NK-92 (cell line): ENCODE data around the gene FCHSD2.
"Not testable (repeated sequence)": the region's sequence is repeated elsewhere in the genome, so short reads cannot be mapped to it uniquely, and the experiment has no call there.

Experiments
- DNase-seq: peaks from one replicate; lab custom pipeline; 2025; ENCODE audit not compliant: unreplicated experiment; lab: John Stamatoyannopoulos, UW

Gene FCHSD2

DNA sequence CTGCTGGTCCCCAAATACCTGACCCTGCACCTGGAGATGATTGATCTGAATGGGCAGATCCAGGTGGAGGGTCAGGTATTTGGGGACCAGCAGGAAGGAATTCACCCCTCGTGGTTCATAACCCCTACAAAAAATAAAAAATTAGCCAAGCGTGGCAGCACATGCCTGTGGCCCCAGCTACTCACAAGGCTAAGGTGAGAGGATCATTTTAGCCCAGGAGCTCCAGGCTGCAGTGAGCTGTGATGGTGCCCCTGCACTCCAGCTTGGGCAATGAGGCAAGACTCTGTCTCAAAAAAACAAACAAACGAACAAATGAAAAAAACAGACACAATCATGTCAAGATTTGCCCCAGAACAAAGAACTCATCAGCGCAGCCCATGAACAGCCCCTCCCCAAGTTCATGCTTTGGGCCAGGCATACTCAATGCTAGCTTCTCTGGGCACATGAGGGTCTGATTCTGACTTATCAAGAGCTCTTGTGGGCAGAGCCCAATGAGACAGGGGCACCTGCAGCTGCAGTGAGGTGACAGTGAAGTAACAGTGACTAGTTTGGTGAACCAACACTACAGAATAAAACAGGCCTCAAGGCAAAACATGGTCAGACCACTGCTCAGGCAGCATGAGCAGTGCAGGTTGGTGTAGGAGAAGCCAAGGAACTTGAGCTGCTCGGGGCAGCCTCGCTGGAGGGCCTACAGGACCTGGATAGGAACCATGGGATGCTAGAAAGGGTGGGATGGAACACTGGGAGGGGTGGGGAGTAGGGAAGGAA is 10.2 kb upstream of the FCHSD2 start:
- DNase-seq, result no peak

DNA sequence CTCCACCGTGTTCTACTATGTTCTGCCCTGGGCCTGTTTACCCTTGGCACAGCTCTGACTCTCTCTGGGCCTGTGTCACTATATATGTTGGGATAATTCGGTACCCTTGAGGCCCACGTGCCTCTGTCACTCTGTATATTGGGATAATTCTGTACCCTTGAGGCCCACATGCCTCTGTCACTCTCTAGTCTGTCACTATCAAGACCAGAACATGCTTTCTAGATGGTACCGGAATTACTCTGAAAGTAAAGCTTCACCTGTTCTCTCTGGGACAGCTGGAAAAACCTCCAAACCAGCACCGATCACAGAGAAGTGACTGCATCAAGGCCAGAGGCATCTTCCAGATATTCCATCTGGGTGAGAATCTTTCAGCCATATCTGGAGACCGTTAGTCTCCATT is 9.3 kb upstream of the FCHSD2 start:
- DNase-seq, result no peak

DNA sequence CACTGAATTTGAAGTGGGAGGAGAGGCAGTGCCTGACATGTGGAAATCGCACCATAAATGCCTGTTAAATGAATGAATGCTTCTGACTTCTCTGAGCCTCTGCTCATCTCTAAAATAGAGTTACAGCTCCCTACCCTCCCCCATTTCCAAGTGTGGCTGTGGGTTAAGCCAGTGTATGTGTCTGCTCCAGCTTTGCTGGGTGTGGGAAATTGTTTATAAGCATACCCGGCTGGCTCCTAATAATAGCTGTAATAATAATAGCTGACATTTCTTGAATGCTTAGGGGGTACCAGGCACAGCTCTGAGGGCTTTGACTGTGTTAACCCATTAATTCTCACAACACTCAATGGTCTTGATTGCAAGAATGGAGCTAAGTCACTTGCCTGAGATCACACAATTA is 7.0 kb upstream of the FCHSD2 start:
- no peak for DNase-seq

DNA sequence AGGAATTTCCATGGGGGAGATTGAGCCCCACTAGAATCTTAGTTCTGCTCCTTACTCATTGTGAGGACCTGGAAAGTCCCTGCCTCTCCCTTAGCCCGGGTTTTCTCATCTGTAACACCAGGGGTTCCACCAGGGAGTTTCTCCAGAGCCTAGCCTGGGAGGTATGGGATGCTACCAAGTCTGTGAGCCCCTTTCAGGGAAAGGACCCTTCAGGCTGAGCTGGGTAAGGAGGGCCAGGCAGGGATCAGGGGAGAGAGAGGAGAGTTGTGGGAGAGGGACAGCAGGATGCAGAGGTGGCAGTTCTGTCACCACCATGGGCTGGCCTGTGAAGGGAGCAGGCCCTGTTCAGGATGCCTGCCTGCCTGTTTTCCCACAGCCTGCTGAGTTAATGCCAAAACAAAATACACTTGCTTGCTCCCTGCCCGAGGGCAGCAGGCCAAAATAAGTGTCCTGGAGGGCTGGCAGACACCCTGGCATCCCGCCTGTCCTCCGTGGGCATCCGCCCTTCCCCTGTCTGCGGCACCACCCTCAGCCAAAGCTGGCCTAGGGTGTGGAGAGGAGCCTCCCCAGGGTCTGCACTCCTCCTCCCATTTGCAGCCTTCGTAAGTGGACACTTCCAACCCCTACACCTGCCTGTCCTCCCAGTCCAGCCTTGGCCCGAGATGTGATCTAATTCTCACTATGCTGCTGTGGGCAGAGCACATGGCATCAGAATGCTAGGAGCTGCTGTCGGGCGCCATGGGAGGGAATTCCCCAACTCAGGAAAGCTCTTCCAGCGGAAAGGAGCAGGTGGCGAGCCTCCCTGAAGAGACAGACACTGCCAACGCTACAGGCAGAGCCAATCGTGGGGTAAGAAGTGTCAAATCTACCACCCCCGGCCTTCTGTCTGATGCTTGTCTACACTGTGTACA is 5.9 kb upstream of the FCHSD2 start:
- no peak for DNase-seq

DNA sequence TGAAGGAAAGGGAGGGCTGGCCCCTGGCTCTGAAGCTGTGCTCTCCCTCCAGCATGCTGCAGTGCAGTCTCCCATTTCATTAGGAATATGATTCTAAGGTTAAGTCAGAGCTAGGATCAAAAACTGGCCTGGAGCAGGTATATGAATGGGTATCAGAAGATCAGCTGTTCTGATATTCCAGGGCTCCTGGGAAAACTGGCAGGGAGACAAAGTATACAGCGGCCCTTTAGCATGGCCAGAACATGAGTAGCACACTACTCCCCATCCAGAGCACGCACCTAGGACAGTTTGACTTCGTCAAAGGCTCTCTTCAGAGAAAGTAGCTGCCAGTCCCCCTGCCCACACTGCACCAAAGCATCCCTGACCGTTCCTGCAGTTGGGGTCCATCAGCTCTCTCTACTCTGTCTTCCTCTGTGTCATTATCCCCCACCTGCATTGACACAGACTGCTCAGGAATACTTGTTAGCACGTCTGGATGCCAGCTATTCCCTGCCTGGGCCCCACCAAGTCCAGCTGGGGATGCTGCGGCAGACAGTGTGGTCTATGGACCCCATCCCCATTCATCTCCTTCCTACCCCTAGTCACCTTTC is 4.0 kb upstream of the FCHSD2 start:
- no peak for DNase-seq

DNA sequence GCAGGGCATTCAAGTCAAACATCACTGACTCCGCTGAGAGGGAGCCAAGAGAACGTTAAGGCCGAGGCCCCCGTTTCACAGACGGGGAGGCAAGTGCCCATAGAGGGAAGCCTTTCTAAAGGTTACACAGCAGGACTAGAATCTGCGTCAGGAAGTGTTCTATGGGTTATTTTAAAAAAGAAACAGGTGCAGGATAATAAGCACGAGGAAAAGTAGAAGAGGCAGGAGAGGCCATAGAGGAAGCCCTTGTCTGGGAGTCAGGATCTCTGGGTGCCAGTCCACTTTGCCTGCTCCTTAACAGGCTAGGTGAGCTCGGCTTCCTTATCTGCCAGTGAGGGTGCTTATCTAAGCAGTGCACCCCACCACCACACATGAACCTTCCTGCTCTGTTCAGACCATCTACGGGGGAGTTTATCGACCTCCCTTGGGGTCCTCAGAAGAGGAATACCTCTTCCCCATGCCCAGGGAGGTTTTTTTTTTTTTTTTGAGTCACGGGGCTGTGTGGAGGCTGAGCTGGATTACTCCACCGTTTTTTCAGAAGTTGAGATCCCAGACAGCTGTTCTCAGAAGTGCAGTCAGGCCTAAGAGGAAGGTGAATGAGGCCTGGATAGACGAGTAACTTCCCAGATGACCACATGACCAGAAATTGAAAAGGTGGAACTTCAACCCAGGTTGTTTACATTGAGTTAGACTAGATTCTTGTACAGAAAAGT is 1.2 kb upstream of the FCHSD2 start:
- DNase-seq, result no peak

DNA sequence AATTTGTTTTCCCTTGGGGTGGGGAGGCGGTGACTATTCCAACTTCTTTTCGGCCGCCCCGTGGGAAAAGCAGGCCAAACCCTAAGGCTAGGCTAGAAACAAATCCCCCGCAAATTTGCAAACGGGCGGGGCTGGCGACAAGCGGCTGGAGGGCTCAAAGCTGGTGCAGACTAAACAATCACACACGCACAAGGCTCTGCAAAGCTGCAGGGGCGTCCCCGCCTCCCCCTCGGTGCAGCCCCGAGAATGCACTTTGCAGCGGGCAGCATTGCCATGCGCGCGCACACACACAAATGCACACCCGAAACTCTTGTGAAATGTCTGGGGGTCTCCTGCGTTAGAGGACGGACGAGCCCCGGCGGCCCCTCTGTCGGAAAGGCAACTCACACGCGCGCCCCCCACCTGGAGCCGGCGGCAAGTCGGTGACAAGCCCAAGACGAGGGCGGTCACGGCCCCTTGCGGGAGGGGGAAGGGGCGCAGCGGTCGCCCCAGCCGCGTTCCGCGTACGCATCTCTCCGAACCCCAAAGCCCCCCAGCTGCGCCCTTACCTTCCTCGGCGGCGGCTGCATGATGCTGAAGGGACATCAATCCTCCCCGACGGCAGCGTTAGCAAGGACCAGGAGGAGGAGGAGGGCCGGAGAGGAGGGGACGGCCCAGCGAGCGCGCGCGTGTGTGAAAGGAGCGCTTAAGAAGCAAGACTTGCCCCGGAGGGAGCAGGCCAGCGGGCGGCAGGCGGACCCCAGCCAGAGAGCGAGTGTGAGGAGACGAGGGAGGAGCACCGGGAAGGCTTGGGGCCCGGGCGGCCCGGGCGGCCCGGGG is 600 bp downstream of the FCHSD2 start:
- no peak for DNase-seq

DNA sequence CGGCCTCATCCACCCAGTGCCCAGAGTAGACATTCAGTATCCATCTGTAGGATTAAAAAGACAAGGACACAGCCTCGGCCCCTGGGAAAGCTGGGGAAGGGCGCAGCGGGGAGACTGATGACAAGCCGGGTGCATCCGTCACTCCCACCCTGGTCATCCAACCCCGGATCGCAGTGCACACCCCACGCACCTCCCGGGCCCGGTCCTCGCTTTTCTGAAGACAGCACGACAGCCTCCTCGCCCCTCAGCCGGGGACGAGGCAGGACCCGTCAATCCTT is 1.1 kb downstream of the FCHSD2 start:
- DNase-seq, result no peak

DNA sequence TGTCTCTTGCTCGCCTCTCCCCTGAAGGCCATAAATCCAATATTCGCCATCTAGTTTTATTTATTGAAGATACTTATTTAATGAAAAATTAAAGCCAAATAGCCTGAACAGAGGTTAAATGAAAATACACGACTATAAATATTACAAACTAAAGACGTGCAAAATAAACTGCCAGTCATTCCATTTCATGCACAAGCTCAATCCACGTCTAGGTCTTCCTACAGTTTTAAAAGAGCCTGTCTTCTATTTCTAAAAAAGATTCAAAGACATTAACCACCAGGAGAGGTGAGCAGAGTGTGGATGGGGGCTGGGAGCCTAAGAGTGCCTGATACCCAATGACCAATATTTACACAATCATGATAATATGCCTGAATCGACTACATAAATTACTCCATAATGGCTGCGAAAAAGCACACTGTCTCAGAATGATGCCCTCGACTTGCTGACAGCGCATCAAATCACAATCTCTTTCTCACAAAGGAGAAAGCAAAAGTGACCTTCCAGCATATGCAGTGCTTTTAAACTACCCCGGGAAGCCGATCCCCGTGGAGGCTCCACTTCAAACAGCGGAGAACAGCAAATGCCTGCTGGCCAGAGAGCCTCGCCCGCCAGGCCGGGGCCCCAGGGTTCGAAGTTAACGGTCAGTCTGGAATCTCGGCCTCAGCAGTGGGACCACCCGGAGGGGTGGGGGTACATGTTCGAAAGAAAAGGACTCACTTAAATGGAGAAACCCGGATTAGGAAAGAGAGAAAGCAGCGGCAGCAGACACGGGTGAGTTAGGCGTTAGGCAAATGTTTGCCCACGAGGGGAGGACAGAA is 1.7 kb downstream of the FCHSD2 start:
- no peak for DNase-seq

DNA sequence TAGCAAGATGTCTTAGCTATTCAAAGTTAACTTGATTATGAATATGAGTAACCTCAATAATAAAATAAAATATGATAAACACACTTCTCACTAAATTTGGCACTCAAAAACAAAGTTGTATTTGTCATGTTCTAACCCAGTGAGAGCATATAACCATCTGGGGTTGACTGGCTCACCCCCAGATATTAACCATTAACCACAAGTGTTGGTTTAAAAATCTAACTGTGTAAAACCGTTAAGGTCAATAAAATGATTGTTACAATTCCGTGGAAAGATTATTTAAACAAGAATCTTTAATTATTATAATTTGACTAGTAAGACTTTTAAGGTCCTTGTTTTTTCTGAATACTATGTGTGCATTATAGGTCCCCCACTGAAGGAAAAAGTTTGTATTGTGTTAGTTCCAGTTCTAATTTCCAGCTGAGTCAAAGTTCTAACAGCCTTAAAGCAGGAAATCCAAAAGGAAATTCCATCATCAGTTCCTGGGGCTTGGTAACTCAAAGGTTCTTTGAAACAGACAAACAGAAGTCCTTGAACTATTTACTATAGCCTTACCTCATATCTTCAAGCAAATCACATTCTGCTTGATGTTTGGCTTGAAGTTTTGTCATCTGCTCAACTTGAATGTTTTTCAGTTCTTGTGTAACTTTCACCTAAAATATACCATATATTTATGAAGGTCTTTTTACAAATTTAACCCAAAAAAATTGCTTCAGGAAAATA is 2.5 kb downstream of the FCHSD2 start:
- no peak for DNase-seq

DNA sequence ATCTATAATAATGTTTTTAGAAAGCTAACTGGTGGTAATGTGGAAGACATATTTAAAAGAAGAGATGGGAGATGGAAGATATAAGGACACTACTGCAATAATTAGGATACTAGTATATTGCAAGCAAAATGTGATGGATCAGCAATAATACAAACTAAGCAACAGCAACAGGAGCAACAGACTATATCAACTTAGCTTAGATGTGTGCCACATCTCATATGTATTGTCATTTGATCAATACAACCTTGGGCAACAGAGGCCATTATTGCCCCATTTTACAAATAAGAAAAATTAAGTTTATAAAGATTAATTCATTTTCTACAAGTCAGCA is 4.2 kb downstream of the FCHSD2 start:
- no peak for DNase-seq

DNA sequence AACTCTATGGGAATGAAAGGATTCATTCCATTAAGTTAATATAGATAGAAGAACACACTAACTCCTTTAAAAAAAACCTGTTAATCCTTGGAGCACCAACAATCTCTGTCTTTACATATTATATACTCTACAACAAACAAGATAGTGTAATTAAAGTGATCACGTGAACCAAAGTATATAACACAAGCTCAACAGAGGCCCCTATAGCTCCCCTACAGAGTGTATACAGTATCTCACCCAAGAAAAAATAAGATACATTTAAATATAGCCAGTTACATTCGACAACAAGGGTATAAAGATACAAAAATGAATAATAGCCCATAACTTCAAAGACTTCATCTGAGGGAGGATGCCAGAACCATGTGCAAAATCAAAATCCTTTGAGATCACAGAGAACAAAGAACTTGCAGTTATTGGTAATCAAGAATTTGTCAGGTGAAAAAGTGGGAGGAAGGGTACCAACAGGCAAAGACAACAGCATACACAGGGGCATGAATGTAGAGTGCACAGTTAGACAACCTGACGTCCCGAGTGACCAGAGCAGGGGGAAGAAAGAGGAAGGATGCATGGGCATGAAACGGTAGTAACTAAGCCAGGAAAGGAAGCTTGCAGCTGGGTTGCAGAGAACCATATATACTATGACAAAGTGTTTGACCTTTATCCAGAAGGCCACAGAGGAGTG is 4.7 kb downstream of the FCHSD2 start:
- DNase-seq, result no peak

DNA sequence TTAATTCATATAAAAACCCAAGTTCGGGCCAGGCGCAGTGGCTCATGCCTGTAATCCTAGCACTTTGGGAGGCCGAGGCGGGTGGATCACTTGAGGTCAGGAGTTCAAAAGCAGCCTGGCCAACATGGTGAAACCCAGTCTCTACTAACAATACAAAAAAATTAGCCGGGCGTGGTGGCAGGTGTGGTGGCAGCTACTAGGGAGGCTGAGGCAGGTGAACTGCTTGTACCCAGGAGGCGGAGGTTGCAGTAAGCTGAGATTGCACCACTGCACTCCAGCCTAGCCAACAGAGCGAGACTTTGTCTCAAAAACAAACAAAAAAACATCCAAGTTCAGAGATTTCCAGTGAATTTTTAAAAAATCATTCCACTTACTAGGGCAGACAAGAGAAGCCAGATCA is 5.4 kb downstream of the FCHSD2 start:
- not testable (repeated sequence) for DNase-seq

DNA sequence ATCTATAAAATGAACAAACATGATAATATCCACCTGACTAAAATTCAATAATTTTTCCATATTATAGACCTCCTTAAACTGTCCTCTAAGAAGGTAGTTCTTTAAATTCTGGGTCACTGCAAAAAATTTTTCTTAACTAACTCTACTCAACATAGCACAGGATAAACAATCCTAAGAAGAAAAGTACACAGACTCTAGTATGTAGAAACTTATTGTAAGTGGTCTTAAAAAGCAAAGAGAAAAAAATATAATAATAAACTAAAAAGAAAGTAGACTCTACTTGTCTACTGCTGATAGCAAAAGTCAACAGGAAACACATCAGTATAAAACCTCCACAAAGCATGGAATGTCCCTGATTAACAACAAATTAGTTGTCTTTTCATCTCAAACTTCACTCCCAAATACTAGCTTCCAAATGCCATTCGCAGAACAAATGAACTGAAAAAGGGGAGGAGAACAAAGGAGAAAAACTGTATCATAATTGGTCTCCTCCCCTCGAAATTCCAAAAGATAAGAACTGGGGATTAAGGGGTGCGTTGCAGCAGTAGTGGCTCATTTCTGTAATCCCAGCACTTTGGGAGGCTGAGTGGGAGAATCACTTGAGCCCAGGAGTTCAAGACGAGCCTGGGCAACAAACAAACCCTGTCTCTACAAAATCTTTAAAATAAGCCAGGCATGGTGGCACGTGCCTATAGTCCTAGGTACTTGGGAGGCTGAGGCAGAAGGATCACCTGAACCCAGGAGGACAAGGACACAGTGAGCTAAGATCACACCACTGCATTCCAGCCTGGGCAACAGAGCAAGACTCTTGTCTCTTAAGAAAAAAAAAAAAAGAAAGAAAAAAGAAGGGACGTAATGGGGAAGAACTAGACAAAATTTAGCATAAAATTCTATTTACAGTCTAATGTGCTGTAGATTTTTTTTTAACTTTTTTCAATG is 6.5 kb downstream of the FCHSD2 start:
- DNase-seq, result no peak

DNA sequence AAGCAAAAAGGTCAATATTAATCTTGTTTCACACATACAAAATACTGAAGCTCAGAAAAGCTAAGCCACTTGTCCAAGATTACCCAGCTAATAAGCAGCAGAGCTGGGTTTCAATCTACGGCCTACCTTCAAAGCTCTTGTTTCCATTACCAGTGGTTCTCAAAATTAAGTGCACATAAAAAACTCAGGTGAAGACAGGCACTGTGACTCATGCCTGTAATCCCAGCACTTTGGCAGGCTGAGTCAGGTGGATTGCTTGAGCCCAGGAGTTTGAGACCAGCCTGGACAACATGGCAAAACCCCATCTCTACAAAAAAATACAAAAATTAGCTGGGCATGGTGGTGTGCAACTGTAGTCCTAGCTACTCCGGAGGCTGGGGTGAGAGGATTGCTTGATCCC is 9.8 kb downstream of the FCHSD2 start:
- DNase-seq, result not testable (repeated sequence)

DNA sequence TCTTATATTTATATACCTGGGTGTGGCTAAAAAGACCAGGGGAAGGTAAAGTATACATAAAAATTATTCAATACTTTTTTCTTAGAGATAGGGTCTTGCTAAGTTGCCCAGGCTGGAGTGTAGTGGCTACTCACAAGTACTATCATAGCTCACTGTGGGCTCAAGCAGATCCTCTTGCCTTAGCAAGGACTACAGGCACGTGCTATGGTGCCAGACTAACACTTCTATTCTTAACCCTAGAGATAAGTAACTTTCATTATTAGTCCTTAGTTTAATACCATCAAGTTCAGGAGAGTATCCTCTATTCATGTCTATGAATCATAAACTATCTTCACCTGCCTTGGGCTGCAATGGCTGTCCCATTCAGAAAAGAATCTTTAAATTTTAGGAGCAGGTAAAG is 11.9 kb downstream of the FCHSD2 start:
- no peak for DNase-seq

DNA sequence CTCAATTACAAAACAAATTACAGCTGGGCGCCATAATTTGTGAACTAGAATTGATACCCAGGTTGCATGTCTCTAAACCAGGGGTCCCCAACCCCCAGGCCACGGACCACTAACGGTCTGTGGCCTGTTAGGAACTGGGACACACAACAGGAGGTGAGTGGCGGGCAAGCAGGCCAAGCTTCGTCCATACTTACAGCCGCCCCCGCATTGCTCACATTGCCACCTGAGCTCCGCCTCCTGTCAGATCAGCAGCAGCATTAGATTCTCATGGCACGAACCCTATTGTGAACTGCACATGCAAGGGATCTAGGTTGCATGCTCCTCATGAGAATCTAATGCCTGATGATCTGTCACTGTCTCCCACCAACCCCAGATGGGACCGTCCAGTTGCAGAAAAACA is 12.9 kb downstream of the FCHSD2 start:
- no peak for DNase-seq
